CD4-positive, alpha-beta T cell treated with Interleukin-17A for 4 hours (primary cell): Measurements from ENCODE around the gene MYH9.
A peak's percentile ranks its signal among the peaks of the same experiment; 100 is the strongest.
"Not testable (repeated sequence)": the region's sequence is repeated elsewhere in the genome, so short reads cannot be mapped to it uniquely, and the experiment has no call there.

Experiments
- DNase-seq: peaks from one replicate; pipeline ENCODE4 v3.0.0-alpha.2; 2020; ENCODE audit warnings: mixed read lengths

MYH9 gene

GRCh38 chr22:36306227-36306626 lies 81.5 kb downstream of the MYH9 start:
- no peak for DNase-seq

GRCh38 chr22:36305813-36306212 lies 82.0 kb downstream of the MYH9 start:
- no peak for DNase-seq

GRCh38 chr22:36304429-36304828 lies 83.3 kb downstream of the MYH9 start:
- no peak for DNase-seq

GRCh38 chr22:36303874-36304273 lies 83.9 kb downstream of the MYH9 start:
- DNase-seq = no peak

GRCh38 chr22:36303115-36303467 lies 84.7 kb downstream of the MYH9 start:
- DNase-seq = no peak

- no peak for DNase-seq
Measured at GRCh38 chr22:36302439-36303114, 85.2 kb downstream of the MYH9 start.

GRCh38 chr22:36301851-36302250 lies 85.9 kb downstream of the MYH9 start:
- no peak for DNase-seq

GRCh38 chr22:36301384-36301828 lies 86.4 kb downstream of the MYH9 start:
- peak; percentile 90 for DNase-seq

GRCh38 chr22:36300396-36301212 lies 87.2 kb downstream of the MYH9 start:
- no peak for DNase-seq

GRCh38 chr22:36299911-36300310 lies 87.9 kb downstream of the MYH9 start:
- no peak for DNase-seq

GRCh38 chr22:36299295-36299694 lies 88.5 kb downstream of the MYH9 start:
- DNase-seq = no peak

- no peak for DNase-seq
Measured at GRCh38 chr22:36298601-36299000, 89.2 kb downstream of the MYH9 start.

GRCh38 chr22:36298118-36298517 lies 89.6 kb downstream of the MYH9 start:
- no peak for DNase-seq

- DNase-seq = no peak
Measured at GRCh38 chr22:36297568-36297967, 90.2 kb downstream of the MYH9 start.

GRCh38 chr22:36296690-36297089 lies 91.1 kb downstream of the MYH9 start:
- DNase-seq = no peak

GRCh38 chr22:36295247-36295646 lies 92.5 kb downstream of the MYH9 start:
- no peak for DNase-seq

GRCh38 chr22:36294801-36295200 lies 93.0 kb downstream of the MYH9 start:
- no peak for DNase-seq

- no peak for DNase-seq
Measured at GRCh38 chr22:36294293-36294620, 93.5 kb downstream of the MYH9 start.

GRCh38 chr22:36293606-36294292 lies 94.0 kb downstream of the MYH9 start:
- DNase-seq = no peak

GRCh38 chr22:36292823-36293530 lies 94.8 kb downstream of the MYH9 start:
- no peak for DNase-seq

- DNase-seq = no peak
Measured at GRCh38 chr22:36291831-36292740, 95.7 kb downstream of the MYH9 start.

- DNase-seq = not testable (repeated sequence)
Measured at GRCh38 chr22:36290391-36291075, 97.2 kb downstream of the MYH9 start.
